Retinal pigment epithelial cell (primary cell): ENCODE results near the gene DLG1.
A peak's percentile ranks its signal among the peaks of the same experiment; 100 is the strongest.

Experiments used
- DNase-seq: peaks from one replicate; pipeline ENCODE4 v3.0.0-alpha.2; 2010; ENCODE audit warnings: low read depth
- H3K4me3 ChIP-seq: 2 replicates; pipeline ENCODE4 v1.5.1; 2011; ENCODE audit warnings: mild to moderate bottlenecking, low read length, control low read depth, moderate library complexity
- TF ChIP-seq, protein P1 (sequence below): conservative IDR thresholded peaks from 2 replicates; pipeline ENCODE4 v1.5.1; 2011; ENCODE audit warnings: low read depth, low read length, control low read depth, inconsistent platforms

The DLG1 gene

DNA sequence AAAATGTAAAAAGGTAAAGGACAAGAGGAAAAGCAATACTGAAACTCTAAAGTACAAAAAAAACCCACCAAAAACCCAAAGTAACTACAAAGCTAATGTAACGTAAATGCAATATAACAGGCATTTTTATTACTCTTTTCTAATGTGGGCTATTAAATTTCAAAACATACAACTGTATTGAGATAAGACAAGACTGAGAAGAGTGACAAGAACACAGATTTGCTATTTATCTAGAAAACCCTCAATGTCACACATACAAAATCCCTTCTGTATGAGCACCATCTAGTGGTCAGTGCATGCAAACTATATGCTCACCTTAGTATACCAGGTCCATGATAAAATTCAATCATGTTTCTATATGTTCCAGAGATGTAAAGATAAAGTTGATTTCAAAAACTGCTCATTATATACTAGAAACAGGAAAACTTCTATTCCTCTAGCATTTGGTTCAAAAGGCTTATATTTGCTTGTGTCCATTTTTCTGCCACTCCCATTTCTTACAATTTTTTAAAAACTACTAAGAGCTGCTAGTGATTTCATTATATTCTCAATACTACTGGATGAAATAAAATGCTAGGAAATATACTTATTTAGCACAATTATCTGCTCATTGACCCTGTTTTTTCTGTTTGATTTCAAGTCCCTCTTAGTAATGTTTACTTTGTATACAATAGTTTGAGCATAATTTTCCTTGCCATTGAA, 111.4 kb downstream of the DLG1 start:
- H3K4me3 ChIP-seq: no peak overlapping the region
- peak; percentile 14 for DNase-seq
- TF ChIP-seq, protein P1, sequence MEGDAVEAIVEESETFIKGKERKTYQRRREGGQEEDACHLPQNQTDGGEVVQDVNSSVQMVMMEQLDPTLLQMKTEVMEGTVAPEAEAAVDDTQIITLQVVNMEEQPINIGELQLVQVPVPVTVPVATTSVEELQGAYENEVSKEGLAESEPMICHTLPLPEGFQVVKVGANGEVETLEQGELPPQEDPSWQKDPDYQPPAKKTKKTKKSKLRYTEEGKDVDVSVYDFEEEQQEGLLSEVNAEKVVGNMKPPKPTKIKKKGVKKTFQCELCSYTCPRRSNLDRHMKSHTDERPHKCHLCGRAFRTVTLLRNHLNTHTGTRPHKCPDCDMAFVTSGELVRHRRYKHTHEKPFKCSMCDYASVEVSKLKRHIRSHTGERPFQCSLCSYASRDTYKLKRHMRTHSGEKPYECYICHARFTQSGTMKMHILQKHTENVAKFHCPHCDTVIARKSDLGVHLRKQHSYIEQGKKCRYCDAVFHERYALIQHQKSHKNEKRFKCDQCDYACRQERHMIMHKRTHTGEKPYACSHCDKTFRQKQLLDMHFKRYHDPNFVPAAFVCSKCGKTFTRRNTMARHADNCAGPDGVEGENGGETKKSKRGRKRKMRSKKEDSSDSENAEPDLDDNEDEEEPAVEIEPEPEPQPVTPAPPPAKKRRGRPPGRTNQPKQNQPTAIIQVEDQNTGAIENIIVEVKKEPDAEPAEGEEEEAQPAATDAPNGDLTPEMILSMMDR: peak; percentile 82

DNA sequence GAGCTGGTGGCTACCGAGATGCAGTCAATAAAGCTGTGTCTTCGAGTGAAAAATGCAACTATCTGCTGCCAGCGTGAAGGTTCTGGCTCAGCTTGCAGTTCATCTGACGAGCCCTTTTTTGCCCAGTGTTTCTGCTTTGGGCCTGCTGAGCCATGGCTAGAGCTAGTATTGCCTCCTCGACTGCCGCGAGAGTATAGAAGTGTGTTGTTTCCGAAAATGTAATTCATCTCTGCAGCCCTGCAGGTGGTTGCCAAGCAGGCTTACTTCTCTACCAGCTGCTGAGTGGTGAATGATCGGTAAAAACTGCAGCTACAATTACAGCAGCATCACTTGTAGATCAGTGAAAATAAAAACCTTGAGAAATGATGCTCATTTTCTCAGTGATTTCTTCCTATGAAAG, 114.8 kb downstream of the DLG1 start:
- no peak overlapping the region for H3K4me3 ChIP-seq
- DNase-seq: no peak
- TF ChIP-seq, protein P1: no peak

DNA sequence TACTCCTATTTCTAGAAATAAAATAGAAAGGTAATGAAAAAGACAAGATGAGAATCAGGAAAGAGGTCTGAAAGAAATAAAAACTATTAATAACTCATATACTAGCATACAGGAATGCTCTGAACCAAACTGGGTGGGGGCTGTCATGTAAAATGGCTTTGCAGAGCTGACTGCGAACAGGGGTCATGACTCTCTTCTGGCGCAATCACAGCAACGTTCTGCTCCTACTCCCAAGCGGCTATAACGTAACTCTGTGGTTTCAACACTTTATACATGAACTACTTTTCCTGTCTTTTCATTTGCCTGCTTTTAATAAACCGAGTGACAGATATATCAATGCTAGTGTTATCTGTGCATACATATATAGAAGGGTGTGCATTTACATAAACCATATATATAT, 116.7 kb downstream of the DLG1 start:
- H3K4me3 ChIP-seq: no peak overlapping the region
- DNase-seq: peak; percentile 41
- TF ChIP-seq, protein P1: no peak

DNA sequence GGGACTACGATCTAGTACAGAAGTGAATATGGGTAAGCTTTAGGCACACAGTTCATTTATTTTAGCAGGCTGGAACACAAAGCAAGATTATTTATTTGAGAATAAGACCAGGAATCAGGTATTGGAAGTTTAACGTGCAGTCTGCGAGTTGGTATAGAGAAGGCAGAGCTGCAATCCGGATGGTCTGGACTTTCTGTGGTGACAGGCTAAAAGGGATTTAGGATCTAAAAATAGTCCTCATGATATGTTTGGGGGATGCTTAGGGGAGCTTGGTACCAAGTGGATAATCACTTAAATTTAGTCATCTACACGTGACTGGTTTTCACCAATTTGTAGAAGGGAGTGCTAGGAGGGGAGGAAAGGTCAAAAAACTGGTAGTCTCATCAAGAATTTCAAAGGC, 119.4 kb downstream of the DLG1 start:
- TF ChIP-seq, protein P1: no peak
- peak; percentile 41 for DNase-seq

DNA sequence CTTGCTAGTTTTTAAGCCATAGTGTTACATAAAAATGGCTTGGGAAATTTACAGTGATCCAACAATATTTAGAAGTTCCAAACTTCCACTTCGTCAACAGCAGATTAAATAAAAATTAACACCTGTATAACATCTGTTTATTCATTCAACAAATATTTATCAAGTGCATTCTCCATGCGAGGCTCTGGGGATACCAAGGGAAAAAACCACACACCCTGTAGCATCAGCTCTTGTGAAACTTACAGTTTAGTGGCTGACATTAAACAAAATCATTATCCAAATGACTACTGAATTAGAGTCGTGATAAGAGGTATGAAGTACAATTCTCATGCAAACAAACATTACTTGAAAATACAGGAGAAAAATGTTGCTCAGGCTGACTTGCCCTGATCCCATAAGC, 122.9 kb downstream of the DLG1 start:
- DNase-seq: no peak
- H3K4me3 ChIP-seq: no peak overlapping the region
- TF ChIP-seq, protein P1: no peak

More for the DNA sequence above, 119.4 kb downstream of the DLG1 start:
- H3K4me3 ChIP-seq: no peak overlapping the region

DNA sequence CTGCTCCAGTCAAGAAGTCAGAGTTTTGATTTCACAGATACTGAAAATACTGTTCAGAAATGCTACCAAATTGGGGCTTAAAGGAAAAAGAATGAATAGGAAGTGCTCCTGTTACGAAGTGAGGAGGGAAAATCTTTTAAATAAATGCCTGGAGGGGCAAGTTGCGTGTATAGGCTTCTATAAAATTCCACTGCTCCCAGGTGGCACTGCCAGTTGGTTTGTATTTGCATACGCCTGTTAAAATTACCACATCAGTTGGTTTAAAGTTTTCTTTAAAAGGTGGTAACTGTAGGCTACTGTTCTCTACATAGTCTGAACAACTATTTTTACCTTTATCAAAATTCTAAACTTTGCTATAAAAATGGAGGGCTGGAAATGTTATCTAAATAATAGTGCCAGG, 123.5 kb downstream of the DLG1 start:
- H3K4me3 ChIP-seq: no peak overlapping the region
- DNase-seq: no peak
- TF ChIP-seq, protein P1: no peak

DNA sequence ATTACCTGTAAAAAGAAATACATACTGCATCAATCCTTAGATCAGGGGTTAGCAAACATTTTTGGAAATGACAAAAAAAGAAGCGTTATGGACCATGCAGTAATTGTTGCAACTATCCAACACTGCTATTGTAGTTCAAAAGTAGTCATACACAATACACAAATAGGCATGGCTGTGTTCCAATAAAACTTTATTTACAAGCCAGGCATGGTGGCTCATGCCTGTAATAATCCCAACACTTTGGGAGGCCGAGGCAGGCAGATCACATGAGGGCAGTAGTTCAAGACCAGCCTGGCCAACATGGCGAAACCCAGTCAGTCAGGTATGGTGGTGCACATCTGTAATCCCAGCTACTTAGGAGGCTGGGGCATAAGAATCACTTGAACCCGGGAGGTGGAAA, 124.8 kb downstream of the DLG1 start:
- no peak overlapping the region for H3K4me3 ChIP-seq

More for the DNA sequence above, 124.8 kb downstream of the DLG1 start:
- TF ChIP-seq, protein P1: no peak
- no peak for DNase-seq
